Progenitor cell of endocrine pancreas (in vitro differentiated cells): Measurements from ENCODE around the gene PDLIM3. TPM values are rescaled to one million over a fixed set of nuclear protein-coding genes. Genes with fewer than 3 reads are reported as not detected.

Experiments used
- DNase-seq: peaks from one replicate; pipeline ENCODE4 v3.0.0; 2021; ENCODE audit warnings: low spot score; ENCODE audit not compliant: unreplicated experiment
- H3K27ac Mint-ChIP-seq: 2 replicates; pipeline ENCODE4 v1.8.0; 2021; ENCODE audit warnings: mild to moderate bottlenecking, moderate library complexity, mixed read lengths
- H3K27me3 Mint-ChIP-seq: 2 replicates; pipeline ENCODE4 v1.8.0; 2021; ENCODE audit warnings: mixed read lengths
- H3K36me3 Mint-ChIP-seq: 2 replicates; pipeline ENCODE4 v1.8.0; 2022; ENCODE audit warnings: mixed read lengths; ENCODE audit not compliant: insufficient read depth
- H3K4me1 Mint-ChIP-seq: 2 replicates; pipeline ENCODE4 v1.8.0; 2021; ENCODE audit warnings: low read depth, mixed read lengths
- H3K4me3 Mint-ChIP-seq: 2 replicates; pipeline ENCODE4 v1.8.0; 2021; ENCODE audit warnings: low read depth, mild to moderate bottlenecking, moderate library complexity, mixed read lengths
- H3K9me3 Mint-ChIP-seq: 2 replicates; pipeline ENCODE4 v1.8.0; 2021; ENCODE audit warnings: low read depth, mixed read lengths
- CTCF ChIP-seq: fragments of 200-600 bp; sonication (generic); IDR thresholded peaks from one replicate; pipeline ENCODE4 v1.5.0; 2021; ENCODE audit warnings: antibody characterized with exemption, mild to moderate bottlenecking; ENCODE audit not compliant: unreplicated experiment
- long read RNA-seq: library from polyadenylated mRNA; unstranded; transcript quantifications from one replicate; pipeline ENCODE4 v2.0.0, GENCODE V29; 2020
- total RNA-seq: library from RNA; stranded (reverse); gene quantifications from 2 replicates; pipeline ENCODE4 v1.2.1, GENCODE V29; 2021

PDLIM3 gene
- 3.2 and 3.8 TPM in 2 replicates for total RNA-seq
- long read RNA-seq, partial matches to known transcripts, result 0 of 2 reads
- long read RNA-seq, other reads (novel, unspliced or antisense), result 0 of 2 reads

GRCh38 chr4:185534866-185535611 is at the start of gene PDLIM3:
Gene PDLIM3, minus strand, starts transcription at chr4:185535507. Its CDS starts 73 bp downstream, at chr4:185535434.
- H3K4me3 Mint-ChIP-seq, result peak within 1 kb of the TSS; percentile 81
- TF ChIP-seq CTCF, result no peak
- DNase-seq, result peak; percentile 55
- H3K4me1 Mint-ChIP-seq, result peaks cover 2% of the 10 kb centered on the region
- peaks cover 37% of the 10 kb centered on the region for H3K27me3 Mint-ChIP-seq
- no peaks in the 10 kb centered on the region for H3K36me3 Mint-ChIP-seq
- no peaks in the 10 kb centered on the region for H3K9me3 Mint-ChIP-seq
- no peak within 1 kb of the TSS for H3K27ac Mint-ChIP-seq

GRCh38 chr4:185583813-185584212 is 48.5 kb upstream of the PDLIM3 start:
- no peak for DNase-seq
- Mint-ChIP-seq H3K9me3 (peaks cover 6% of the 10 kb centered on the region), H3K4me1 (peaks cover 16% of the 10 kb centered on the region), H3K27me3 (peaks cover 24% of the 10 kb centered on the region), H3K27ac (no peak overlapping the region), H3K4me3 (no peak overlapping the region), H3K36me3 (peaks cover 6% of the 10 kb centered on the region)
- no peak for TF ChIP-seq CTCF

GRCh38 chr4:185582651-185583400 is 47.5 kb upstream of the PDLIM3 start:
- H3K27ac Mint-ChIP-seq, result no peak overlapping the region
- peaks cover 6% of the 10 kb centered on the region for H3K9me3 Mint-ChIP-seq
- no peak for TF ChIP-seq CTCF
- peaks cover 17% of the 10 kb centered on the region for H3K27me3 Mint-ChIP-seq
- no peak for DNase-seq
- H3K4me1 Mint-ChIP-seq, result peaks cover 16% of the 10 kb centered on the region
- no peak overlapping the region for H3K4me3 Mint-ChIP-seq
- peaks cover 6% of the 10 kb centered on the region for H3K36me3 Mint-ChIP-seq

- Mint-ChIP-seq H3K36me3 (no peaks in the 10 kb centered on the region), H3K4me3 (no peak overlapping the region), H3K4me1 (peaks cover 12% of the 10 kb centered on the region), H3K9me3 (peaks cover 6% of the 10 kb centered on the region), H3K27ac (no peak overlapping the region), H3K27me3 (peaks cover 4% of the 10 kb centered on the region)
- no peak for DNase-seq
- no peak for TF ChIP-seq CTCF
Observed at GRCh38 chr4:185580699-185581098, 45.4 kb upstream of the PDLIM3 start.

- Mint-ChIP-seq H3K4me3 (no peak overlapping the region), H3K36me3 (no peaks in the 10 kb centered on the region), H3K27ac (no peak overlapping the region), H3K27me3 (peaks cover 4% of the 10 kb centered on the region), H3K4me1 (peaks cover 19% of the 10 kb centered on the region), H3K9me3 (peaks cover 6% of the 10 kb centered on the region)
- DNase-seq, result no peak
- TF ChIP-seq CTCF, result no peak
Observed at GRCh38 chr4:185578284-185578683, 43.0 kb upstream of the PDLIM3 start.
